Measurements from ENCODE around the gene DGKD. TPM values are rescaled to one million over a fixed set of nuclear protein-coding genes. Genes with fewer than 3 reads are reported as not detected.

The DGKD gene
- total and polyA plus RNA-seq, 12 donors, result 6.8 to 43.8 (median 16.5) TPM

- no peak for TF ChIP-seq POLR2A (IDR thresholded peaks at IDR 0.05)
- TF ChIP-seq, protein P1, sequence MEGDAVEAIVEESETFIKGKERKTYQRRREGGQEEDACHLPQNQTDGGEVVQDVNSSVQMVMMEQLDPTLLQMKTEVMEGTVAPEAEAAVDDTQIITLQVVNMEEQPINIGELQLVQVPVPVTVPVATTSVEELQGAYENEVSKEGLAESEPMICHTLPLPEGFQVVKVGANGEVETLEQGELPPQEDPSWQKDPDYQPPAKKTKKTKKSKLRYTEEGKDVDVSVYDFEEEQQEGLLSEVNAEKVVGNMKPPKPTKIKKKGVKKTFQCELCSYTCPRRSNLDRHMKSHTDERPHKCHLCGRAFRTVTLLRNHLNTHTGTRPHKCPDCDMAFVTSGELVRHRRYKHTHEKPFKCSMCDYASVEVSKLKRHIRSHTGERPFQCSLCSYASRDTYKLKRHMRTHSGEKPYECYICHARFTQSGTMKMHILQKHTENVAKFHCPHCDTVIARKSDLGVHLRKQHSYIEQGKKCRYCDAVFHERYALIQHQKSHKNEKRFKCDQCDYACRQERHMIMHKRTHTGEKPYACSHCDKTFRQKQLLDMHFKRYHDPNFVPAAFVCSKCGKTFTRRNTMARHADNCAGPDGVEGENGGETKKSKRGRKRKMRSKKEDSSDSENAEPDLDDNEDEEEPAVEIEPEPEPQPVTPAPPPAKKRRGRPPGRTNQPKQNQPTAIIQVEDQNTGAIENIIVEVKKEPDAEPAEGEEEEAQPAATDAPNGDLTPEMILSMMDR (IDR thresholded peaks at IDR 0.05), result no peak
- Histone ChIP-seq H3K27me3 (no peaks in the 10 kb centered on the region), H3K4me3 (no peak overlapping the region), H3K27ac (peak overlapping the region in 4 of 5 donors; percentile 16 to 82 (median 40)), H3K9me3 (replicated peaks in 1 of 3) (no peaks in the 10 kb centered on the region), H3K36me3 (replicated peaks in 1 of 2) (peaks cover 0 to 53% of the 10 kb centered on the region in 2 donors), H3K4me1 (replicated peaks in 1 of 2) (peaks cover 21 to 42% of the 10 kb centered on the region in 2 donors)
- DNase-seq, result peak in 1 of 7 donors; percentile 48
- 57 to 65% (median 60%) methylated on average over 10 of the region's 10 CpGs for WGBS, 4 donors
- intact Hi-C loops (cut with DNase I), result no loop called here
Observed at GRCh38 chr2:233489143-233489542, 134.8 kb downstream of the DGKD start.

- TF ChIP-seq, protein P1 (IDR thresholded peaks at IDR 0.05), result no peak
- TF ChIP-seq POLR2A (IDR thresholded peaks at IDR 0.05), result peak in 1 of 2 donors; percentile 23
- peak in 5 of 7 donors; percentile 55 to 75 (median 61) for DNase-seq
- Histone ChIP-seq H3K4me3 (no peak overlapping the region), H3K9me3 (replicated peaks in 1 of 3) (no peaks in the 10 kb centered on the region), H3K27ac (peak overlapping the region in 3 of 5 donors; percentile 17 to 82 (median 64)), H3K36me3 (replicated peaks in 1 of 2) (peaks cover 0 to 48% of the 10 kb centered on the region in 2 donors), H3K27me3 (no peaks in the 10 kb centered on the region), H3K4me1 (replicated peaks in 1 of 2) (peaks cover 21 to 42% of the 10 kb centered on the region in 2 donors)
- intact Hi-C loops (cut with DNase I), result no loop called here
- WGBS, 4 donors, result 48 to 66% (median 52%) methylated on average over 6 of the region's 6 CpGs
Observed at GRCh38 chr2:233489666-233490065, 135.4 kb downstream of the DGKD start.

GRCh38 chr2:233490831-233491230 lies 136.5 kb downstream of the DGKD start:
- no peak for DNase-seq
- Histone ChIP-seq H3K36me3 (replicated peaks in 1 of 2) (peaks cover 0 to 38% of the 10 kb centered on the region in 2 donors), H3K4me1 (replicated peaks in 1 of 2) (peaks cover 21 to 41% of the 10 kb centered on the region in 2 donors), H3K27me3 (no peaks in the 10 kb centered on the region), H3K4me3 (no peak overlapping the region), H3K27ac (no peak overlapping the region), H3K9me3 (replicated peaks in 1 of 3) (no peaks in the 10 kb centered on the region)
- TF ChIP-seq POLR2A (IDR thresholded peaks at IDR 0.05), result no peak
- TF ChIP-seq, protein P1 (IDR thresholded peaks at IDR 0.05), result no peak
- intact Hi-C loops (cut with DNase I), result no loop called here
- WGBS, 4 donors, result 89 to 99% (median 96%) methylated on average over 7 of the region's 7 CpGs

DNA sequence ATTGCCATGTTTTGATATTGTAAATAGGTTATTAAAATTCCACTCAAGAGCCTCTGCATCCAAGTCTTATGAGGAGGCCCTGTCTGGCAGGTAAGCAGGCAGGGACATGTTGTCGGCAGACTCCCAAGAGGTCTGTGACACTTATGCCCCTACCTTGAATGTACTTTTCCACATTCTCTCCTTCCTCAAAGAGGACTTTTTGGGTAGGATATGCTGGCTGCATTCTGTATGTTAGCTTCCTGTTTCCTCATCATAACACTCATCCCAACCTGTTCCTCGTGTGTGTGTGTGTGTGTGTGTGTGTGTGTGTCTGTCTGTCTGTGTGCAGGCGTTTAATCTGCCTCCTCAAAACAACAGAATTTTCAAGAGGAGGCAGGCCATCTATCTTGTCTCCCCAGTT lies 137.0 kb downstream of the DGKD start:
- H3K4me1 ChIP-seq (replicated peaks in 1 of 2), result peaks cover 17 to 36% of the 10 kb centered on the region in 2 donors
- WGBS, 4 donors, result 79 to 98% (median 87%) methylated on average over 3 of the region's 3 CpGs
- H3K36me3 ChIP-seq (replicated peaks in 1 of 2), result peaks cover 0 to 42% of the 10 kb centered on the region in 2 donors
- DNase-seq, result no peak
- TF ChIP-seq, protein P1 (IDR thresholded peaks at IDR 0.05), result no peak
- TF ChIP-seq POLR2A (IDR thresholded peaks at IDR 0.05), result no peak
- no peaks in the 10 kb centered on the region for H3K9me3 ChIP-seq (replicated peaks in 1 of 3)
- H3K27ac ChIP-seq, result no peak overlapping the region
- H3K4me3 ChIP-seq, result no peak overlapping the region
- H3K27me3 ChIP-seq, result no peaks in the 10 kb centered on the region
- intact Hi-C loops (cut with DNase I), result no loop called here
